Measurements from ENCODE around the gene TCEANC.

Gene TCEANC

DNA sequence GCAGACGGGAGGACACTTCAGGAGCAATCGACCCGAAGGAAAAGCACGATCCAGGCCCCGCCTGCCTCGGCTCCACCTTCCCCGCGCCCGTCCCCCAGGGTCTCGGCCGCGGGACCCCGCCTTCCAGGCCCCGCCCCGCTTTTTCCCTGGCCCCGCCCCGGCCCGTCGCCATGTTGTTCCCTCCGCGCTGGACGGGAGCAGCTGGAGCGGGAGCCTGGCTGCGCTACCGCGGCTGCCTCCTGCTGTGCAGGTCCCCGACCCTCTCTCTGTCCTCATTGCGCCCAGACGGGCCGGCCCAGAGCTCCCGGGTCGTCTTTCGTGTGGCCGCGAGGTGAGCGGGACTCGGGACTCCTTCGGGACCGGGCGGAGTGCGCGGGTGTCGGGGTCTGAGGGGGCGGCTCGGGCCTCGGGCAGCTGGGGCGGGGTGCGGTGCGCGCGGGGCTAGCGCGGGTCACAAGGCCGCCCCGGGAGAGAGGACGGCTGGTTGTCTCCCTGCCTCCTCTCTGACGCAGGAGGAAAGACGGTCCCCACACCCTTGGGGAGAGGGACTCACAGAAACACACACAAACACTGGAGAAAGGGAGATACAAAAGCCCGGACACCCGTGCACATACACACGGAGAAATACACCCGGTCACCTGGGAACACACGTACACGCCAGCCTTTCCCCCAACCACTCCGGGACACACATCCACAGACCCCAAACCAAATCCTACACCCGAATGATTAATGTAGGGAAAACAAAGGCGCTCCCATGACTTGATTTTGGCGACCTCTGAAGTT is 36.2 kb downstream of the TCEANC start, which contains the start of gene RAB9A (continued):
- TF ChIP-seq SALL2 (tag by site-specific recombination; IDR thresholded peaks at IDR 0.05; ENCODE audit: borderline replicate concordance) = no peak
- TF ChIP-seq ZBTB44 (tag by site-specific recombination; IDR thresholded peaks at IDR 0.05) = no peak
- TF ChIP-seq, protein P1, sequence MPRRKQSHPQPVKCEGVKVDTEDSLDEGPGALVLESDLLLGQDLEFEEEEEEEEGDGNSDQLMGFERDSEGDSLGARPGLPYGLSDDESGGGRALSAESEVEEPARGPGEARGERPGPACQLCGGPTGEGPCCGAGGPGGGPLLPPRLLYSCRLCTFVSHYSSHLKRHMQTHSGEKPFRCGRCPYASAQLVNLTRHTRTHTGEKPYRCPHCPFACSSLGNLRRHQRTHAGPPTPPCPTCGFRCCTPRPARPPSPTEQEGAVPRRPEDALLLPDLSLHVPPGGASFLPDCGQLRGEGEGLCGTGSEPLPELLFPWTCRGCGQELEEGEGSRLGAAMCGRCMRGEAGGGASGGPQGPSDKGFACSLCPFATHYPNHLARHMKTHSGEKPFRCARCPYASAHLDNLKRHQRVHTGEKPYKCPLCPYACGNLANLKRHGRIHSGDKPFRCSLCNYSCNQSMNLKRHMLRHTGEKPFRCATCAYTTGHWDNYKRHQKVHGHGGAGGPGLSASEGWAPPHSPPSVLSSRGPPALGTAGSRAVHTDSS (tag by site-specific recombination; IDR thresholded peaks at IDR 0.05) = no peak
- peak; percentile 66 for TF ChIP-seq ZNF600 (tag by site-specific recombination; IDR thresholded peaks at IDR 0.05)
- TF ChIP-seq ZNF830 (tag by site-specific recombination; IDR thresholded peaks at IDR 0.05; ENCODE audit: low read depth) = no peak
- TF ChIP-seq, protein P2, sequence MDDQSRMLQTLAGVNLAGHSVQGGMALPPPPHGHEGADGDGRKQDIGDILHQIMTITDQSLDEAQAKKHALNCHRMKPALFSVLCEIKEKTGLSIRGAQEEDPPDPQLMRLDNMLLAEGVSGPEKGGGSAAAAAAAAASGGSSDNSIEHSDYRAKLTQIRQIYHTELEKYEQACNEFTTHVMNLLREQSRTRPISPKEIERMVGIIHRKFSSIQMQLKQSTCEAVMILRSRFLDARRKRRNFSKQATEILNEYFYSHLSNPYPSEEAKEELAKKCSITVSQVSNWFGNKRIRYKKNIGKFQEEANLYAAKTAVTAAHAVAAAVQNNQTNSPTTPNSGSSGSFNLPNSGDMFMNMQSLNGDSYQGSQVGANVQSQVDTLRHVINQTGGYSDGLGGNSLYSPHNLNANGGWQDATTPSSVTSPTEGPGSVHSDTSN (CRISPR knock-in tag; IDR thresholded peaks at IDR 0.05) = no peak
- TF ChIP-seq, protein P3, sequence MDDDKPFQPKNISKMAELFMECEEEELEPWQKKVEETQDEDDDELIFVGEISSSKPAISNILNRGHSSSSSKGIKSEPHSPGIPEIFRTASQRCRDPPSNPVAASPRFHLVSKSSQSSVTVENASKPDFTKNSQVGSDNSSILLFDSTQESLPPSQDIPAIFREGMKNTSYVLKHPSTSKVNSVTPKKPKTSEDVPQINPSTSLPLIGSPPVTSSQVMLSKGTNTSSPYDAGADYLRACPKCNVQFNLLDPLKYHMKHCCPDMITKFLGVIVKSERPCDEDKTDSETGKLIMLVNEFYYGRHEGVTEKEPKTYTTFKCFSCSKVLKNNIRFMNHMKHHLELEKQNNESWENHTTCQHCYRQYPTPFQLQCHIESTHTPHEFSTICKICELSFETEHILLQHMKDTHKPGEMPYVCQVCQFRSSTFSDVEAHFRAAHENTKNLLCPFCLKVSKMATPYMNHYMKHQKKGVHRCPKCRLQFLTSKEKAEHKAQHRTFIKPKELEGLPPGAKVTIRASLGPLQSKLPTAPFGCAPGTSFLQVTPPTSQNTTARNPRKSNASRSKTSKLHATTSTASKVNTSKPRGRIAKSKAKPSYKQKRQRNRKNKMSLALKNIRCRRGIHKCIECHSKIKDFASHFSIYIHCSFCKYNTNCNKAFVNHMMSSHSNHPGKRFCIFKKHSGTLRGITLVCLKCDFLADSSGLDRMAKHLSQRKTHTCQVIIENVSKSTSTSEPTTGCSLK (tag by site-specific recombination; IDR thresholded peaks at IDR 0.05) = no peak
- TF ChIP-seq ZNF248 (tag by site-specific recombination; IDR thresholded peaks at IDR 0.05) = no peak
- peak; percentile 90 for TF ChIP-seq ZNF394 (tag by site-specific recombination; IDR thresholded peaks at IDR 0.05; ENCODE audit: borderline replicate concordance)
- 0 out of 2 replicates have a peak, but pooled peaks have one; percentile 36 for TF ChIP-seq KLF7 (tag by site-specific recombination; IDR thresholded peaks at IDR 0.05; ENCODE audit: borderline replicate concordance)
- no peak for TF ChIP-seq YY2 (tag by site-specific recombination; IDR thresholded peaks at IDR 0.05)
- TF ChIP-seq HOXC10 (CRISPR knock-in tag; IDR thresholded peaks at IDR 0.05) = no peak
- no peak; the same call in 1 of the 2 replicates for TF ChIP-seq KLF16 (tag by site-specific recombination; IDR thresholded peaks at IDR 0.05)
- no peak for TF ChIP-seq ZBTB21 (tag by site-specific recombination; IDR thresholded peaks at IDR 0.05)
- TF ChIP-seq KLF9 (tag by site-specific recombination; IDR thresholded peaks at IDR 0.05; ENCODE audit: low read depth) = peak; percentile 79
- TF ChIP-seq ZSCAN16 (tag by site-specific recombination; IDR thresholded peaks at IDR 0.05) = no peak
- TF ChIP-seq ZNF433 (tag by site-specific recombination; IDR thresholded peaks at IDR 0.05; ENCODE audit: low read depth) = no peak
- 0 out of 2 replicates have a peak, but pooled peaks have one; percentile 29 for TF ChIP-seq ZBTB10 (tag by site-specific recombination; IDR thresholded peaks at IDR 0.05)
- TF ChIP-seq INSM2 (tag by site-specific recombination; IDR thresholded peaks at IDR 0.05) = 0 out of 2 replicates have a peak, but pooled peaks have one; percentile 32
- TF ChIP-seq HIC1 (tag by site-specific recombination; IDR thresholded peaks at IDR 0.05) = no peak
- TF ChIP-seq ZNF660 (tag by site-specific recombination; IDR thresholded peaks at IDR 0.05) = no peak; the same call in 1 of the 2 replicates
- no peak for TF ChIP-seq ZNF501 (tag by site-specific recombination; IDR thresholded peaks at IDR 0.05)
- TF ChIP-seq ZNF785 (tag by site-specific recombination; IDR thresholded peaks at IDR 0.05) = no peak
- TF ChIP-seq ZNF157 (tag by site-specific recombination; IDR thresholded peaks at IDR 0.05) = no peak
- no peak for TF ChIP-seq BCL11A (tag by site-specific recombination; IDR thresholded peaks at IDR 0.05; ENCODE audit: low read depth)
